ENCODE data around the gene SCYL1.

DNA sequence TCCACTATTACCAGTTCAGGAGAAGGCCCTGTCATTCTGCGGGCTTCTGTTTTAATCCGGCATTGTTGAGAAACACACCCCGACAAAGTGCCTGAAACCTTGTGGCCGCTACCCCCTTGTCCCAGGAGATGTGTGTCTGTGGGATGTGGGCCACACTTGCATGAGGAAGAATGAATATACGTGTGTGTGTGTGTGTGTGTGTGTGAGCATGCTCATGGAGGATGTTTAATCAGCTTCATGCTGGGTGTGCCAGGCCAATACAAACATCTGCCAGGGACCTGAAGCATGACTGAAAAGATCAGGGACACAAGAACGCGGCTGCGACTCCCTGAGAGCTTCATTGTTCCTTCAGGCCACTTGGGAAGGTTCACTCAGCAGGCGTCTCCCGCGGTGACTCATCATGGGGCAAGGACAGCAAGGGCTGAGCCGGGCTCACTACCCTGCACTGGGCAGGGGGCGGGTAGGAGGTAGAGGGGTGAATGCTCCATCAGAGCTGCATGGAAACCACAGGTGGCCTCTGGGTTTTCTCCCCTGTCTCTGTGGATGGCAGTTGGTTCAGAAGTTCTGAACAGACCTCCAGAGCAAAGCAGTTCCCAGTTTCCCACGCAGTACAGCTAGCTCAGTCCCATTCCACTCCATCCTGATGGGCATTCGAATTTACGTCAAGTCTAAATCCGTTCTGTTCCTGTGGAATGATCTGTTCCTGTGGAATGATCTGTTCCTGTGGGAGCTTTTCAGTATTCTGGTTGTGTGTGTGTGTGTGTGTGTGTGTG lies 33.1 kb upstream of the SCYL1 start:
- TF ChIP-seq CTCF (optimal IDR thresholded peaks at IDR 0.05 in 1 of 3, IDR thresholded peaks at IDR 0.05 in 1 of 3, conservative IDR thresholded peaks at IDR 0.05 in 1 of 3; ENCODE audit: extremely low read depth in 1 of 3, insufficient read depth in 2 of 3, low read length in 3 of 3) (no peak), EZH2 (IDR thresholded peaks at IDR 0.05; ENCODE audit: low read length) (no peak)
